ENCODE measurements around the gene NODAL. TPM values are rescaled to one million over a fixed set of nuclear protein-coding genes. Genes with fewer than 3 reads are reported as not detected.

The NODAL gene
- total RNA-seq, 2 experiments from 2014 or later = not detected

- no peak overlapping the region for H3K4me3 Mint-ChIP-seq
- H3K4me1 Mint-ChIP-seq (ENCODE audit: low read depth) = peaks cover 16% of the 10 kb centered on the region
- H3K27ac Mint-ChIP-seq = no peak overlapping the region
- H3K27me3 ChIP-seq (ENCODE audit: control insufficient read depth in 1 of 2, insufficient read depth in 2 of 2, low read length in 2 of 2) = no peaks in the 10 kb centered on the region
- POLR2A ChIA-PET = no interaction called here
- H3K9me3 Mint-ChIP-seq = no peaks in the 10 kb centered on the region
- CTCF ChIA-PET = no interaction called here
- ATAC-seq (ENCODE audit: poor library complexity) (no peak), DNase-seq (no peak)
- peaks cover 8% of the 10 kb centered on the region for H3K4me1 ChIP-seq (ENCODE audit: insufficient read depth, low read length)
- H3K36me3 ChIP-seq (ENCODE audit: insufficient read depth, low read length) = no peaks in the 10 kb centered on the region
- no peaks in the 10 kb centered on the region for H3K9me3 ChIP-seq (ENCODE audit: control insufficient read depth in 1 of 2, insufficient read depth in 1 of 2, low read length in 2 of 2)
- no peak for TF ChIP-seq CTCF (IDR thresholded peaks at IDR 0.05)
- peaks cover 5% of the 10 kb centered on the region for H3K36me3 Mint-ChIP-seq (ENCODE audit: low read depth)
- intact Hi-C loops (cut with DNase I, micrococcal nuclease) = no loop called here
- H3K27ac ChIP-seq (ENCODE audit: low read depth in 1 of 2, low read length in 2 of 2) = no peak overlapping the region
- no peaks in the 10 kb centered on the region for H3K27me3 Mint-ChIP-seq
- H3K4me3 ChIP-seq (ENCODE audit: low read length) = no peak overlapping the region
Measured at GRCh38 chr10:70399177-70399576, 42.3 kb downstream of the NODAL start.

GRCh38 chr10:70396140-70396539 lies 45.3 kb downstream of the NODAL start:
- no peak overlapping the region for H3K27ac Mint-ChIP-seq
- H3K27me3 Mint-ChIP-seq = peaks cover 6% of the 10 kb centered on the region
- POLR2A ChIA-PET = no interaction called here
- DNase-seq (no peak), ATAC-seq (ENCODE audit: poor library complexity) (no peak)
- Histone ChIP-seq H3K36me3 (ENCODE audit: insufficient read depth, low read length) (no peaks in the 10 kb centered on the region), H3K27me3 (ENCODE audit: control insufficient read depth in 1 of 2, insufficient read depth in 2 of 2, low read length in 2 of 2) (no peaks in the 10 kb centered on the region), H3K9me3 (ENCODE audit: control insufficient read depth in 1 of 2, insufficient read depth in 1 of 2, low read length in 2 of 2) (no peaks in the 10 kb centered on the region), H3K27ac (ENCODE audit: low read depth in 1 of 2, low read length in 2 of 2) (no peak overlapping the region), H3K4me1 (ENCODE audit: insufficient read depth, low read length) (no peaks in the 10 kb centered on the region), H3K4me3 (ENCODE audit: low read length) (no peak overlapping the region)
- H3K36me3 Mint-ChIP-seq (ENCODE audit: low read depth) = no peaks in the 10 kb centered on the region
- H3K9me3 Mint-ChIP-seq = no peaks in the 10 kb centered on the region
- H3K4me3 Mint-ChIP-seq = no peak overlapping the region
- H3K4me1 Mint-ChIP-seq (ENCODE audit: low read depth) = no peaks in the 10 kb centered on the region
- no peak for TF ChIP-seq CTCF (IDR thresholded peaks at IDR 0.05)
- intact Hi-C loops (cut with DNase I, micrococcal nuclease) = no loop called here
- CTCF ChIA-PET = no interaction called here

- Histone ChIP-seq H3K4me3 (ENCODE audit: low read length) (no peak overlapping the region), H3K27me3 (ENCODE audit: control insufficient read depth in 1 of 2, insufficient read depth in 2 of 2, low read length in 2 of 2) (no peaks in the 10 kb centered on the region), H3K9me3 (ENCODE audit: control insufficient read depth in 1 of 2, insufficient read depth in 1 of 2, low read length in 2 of 2) (no peaks in the 10 kb centered on the region), H3K4me1 (ENCODE audit: insufficient read depth, low read length) (peaks cover 5% of the 10 kb centered on the region), H3K36me3 (ENCODE audit: insufficient read depth, low read length) (no peaks in the 10 kb centered on the region), H3K27ac (ENCODE audit: low read depth in 1 of 2, low read length in 2 of 2) (no peak overlapping the region)
- Mint-ChIP-seq H3K9me3 (no peaks in the 10 kb centered on the region), H3K27me3 (peaks cover 6% of the 10 kb centered on the region), H3K4me1 (ENCODE audit: low read depth) (no peaks in the 10 kb centered on the region), H3K27ac (no peak overlapping the region), H3K36me3 (ENCODE audit: low read depth) (no peaks in the 10 kb centered on the region), H3K4me3 (no peak overlapping the region)
- ChIA-PET POLR2A (interaction anchor here (0.6 kb wide), 1 partner anchor 15 kb away, joined by 3 read pairs; no protein-coding TSS in a partner anchor), CTCF (no interaction called here)
- TF ChIP-seq CTCF (IDR thresholded peaks at IDR 0.05) = no peak
- ATAC-seq (ENCODE audit: poor library complexity) = no peak
- intact Hi-C loops (cut with DNase I, micrococcal nuclease) = no loop called here
- DNase-seq = no peak
Measured at GRCh38 chr10:70391654-70392053, 49.8 kb downstream of the NODAL start.

Other genes with a start within 250 kb of the NODAL start
- 10 to 100 TPM; 69.0 to 69.3 TPM for gene PPA1, start 208.3 kb downstream of the NODAL start, total RNA-seq
- under 1 TPM in 1 of 2 experiments, not detected in 1; 0.03 TPM for gene NPFFR1, start 157.7 kb downstream of the NODAL start, total RNA-seq
- 1 to 10 TPM; 1.6 to 1.8 TPM for gene LRRC20, start 59.1 kb downstream of the NODAL start, total RNA-seq
- gene EIF4EBP2, start 37.5 kb downstream of the NODAL start, total RNA-seq = 10 to 100 TPM; 21.4 to 22.6 TPM
- under 1 TPM; 0.36 to 0.44 TPM for gene PALD1, start 37.1 kb upstream of the NODAL start, total RNA-seq
- gene PRF1, start 161.1 kb upstream of the NODAL start, total RNA-seq = 1 to 10 TPM; 7.4 to 9.4 TPM
- gene ADAMTS14, start 230.8 kb upstream of the NODAL start, total RNA-seq = not detected